Central memory CD8-positive, alpha-beta T cell (primary cell): ENCODE results near the gene LANCL3.
"Not testable (repeated sequence)": the region's sequence is repeated elsewhere in the genome, so short reads cannot be mapped to it uniquely, and the experiment has no call there.

ENCODE experiments used
- ATAC-seq: fragments of 150-1000 bp; cut with Tn5 transposase; replicated peaks from 2 replicates; pipeline ENCODE4 v1.10.0; 2022; ENCODE audit warnings: mild to moderate bottlenecking, moderate FRiP score, moderate number of reproducible peaks; ENCODE audit not compliant: poor library complexity, severe bottlenecking; ENCODE audit errors: extremely low read depth
- DNase-seq, 2 donors: peaks; one replicate each; pipeline ENCODE4 v3.0.0; 2021; ENCODE audit warnings: low spot score in 2 of 2
- H3K27ac Mint-ChIP-seq: one replicate; pipeline ENCODE4 v1.8.0; 2022; ENCODE audit warnings: low read depth, mild to moderate bottlenecking, moderate library complexity, mixed read lengths
- H3K27me3 Mint-ChIP-seq: one replicate; pipeline ENCODE4 v1.8.0; 2022; ENCODE audit warnings: mixed read lengths
- H3K36me3 Mint-ChIP-seq: one replicate; pipeline ENCODE4 v1.8.0; 2022; ENCODE audit warnings: mild to moderate bottlenecking, moderate library complexity, mixed read lengths; ENCODE audit not compliant: insufficient read depth
- H3K4me1 Mint-ChIP-seq: one replicate; pipeline ENCODE4 v1.8.0; 2022; ENCODE audit warnings: mixed read lengths
- H3K4me3 Mint-ChIP-seq: one replicate; pipeline ENCODE4 v1.8.0; 2022; ENCODE audit warnings: mild to moderate bottlenecking, moderate library complexity, mixed read lengths
- H3K9me3 Mint-ChIP-seq: one replicate; pipeline ENCODE4 v1.8.0; 2022; ENCODE audit warnings: mixed read lengths

Gene LANCL3

DNA sequence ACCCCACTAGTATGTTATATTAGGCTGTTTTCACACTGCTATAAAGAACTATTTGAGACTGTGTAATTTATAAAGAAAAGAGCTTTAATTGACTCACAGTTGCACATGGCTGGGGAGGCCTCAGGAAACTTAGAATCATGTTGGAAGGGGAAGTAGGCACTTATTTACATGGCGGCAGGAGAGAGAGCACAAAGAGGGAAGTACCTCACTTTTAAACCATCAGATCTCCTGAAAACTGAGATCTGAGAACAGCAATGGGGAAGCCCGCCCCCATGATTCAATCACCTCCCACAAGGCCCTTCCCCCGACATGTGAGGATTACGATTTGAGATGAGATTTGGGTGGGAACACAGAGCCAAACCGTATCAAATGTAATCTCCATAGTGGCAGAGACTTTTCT lies 68.7 kb downstream of the LANCL3 start:
- no peaks in the 10 kb centered on the region for H3K4me1 Mint-ChIP-seq
- H3K9me3 Mint-ChIP-seq: no peaks in the 10 kb centered on the region
- H3K27me3 Mint-ChIP-seq: no peaks in the 10 kb centered on the region
- H3K27ac Mint-ChIP-seq: no peak overlapping the region
- ATAC-seq (no peak), DNase-seq (no peak)
- H3K36me3 Mint-ChIP-seq: no peaks in the 10 kb centered on the region
- H3K4me3 Mint-ChIP-seq: no peak overlapping the region

- ATAC-seq: no peak
These were observed 70.4 kb downstream of the LANCL3 start for GRCh38 chrX:37641859-37642258.

DNA sequence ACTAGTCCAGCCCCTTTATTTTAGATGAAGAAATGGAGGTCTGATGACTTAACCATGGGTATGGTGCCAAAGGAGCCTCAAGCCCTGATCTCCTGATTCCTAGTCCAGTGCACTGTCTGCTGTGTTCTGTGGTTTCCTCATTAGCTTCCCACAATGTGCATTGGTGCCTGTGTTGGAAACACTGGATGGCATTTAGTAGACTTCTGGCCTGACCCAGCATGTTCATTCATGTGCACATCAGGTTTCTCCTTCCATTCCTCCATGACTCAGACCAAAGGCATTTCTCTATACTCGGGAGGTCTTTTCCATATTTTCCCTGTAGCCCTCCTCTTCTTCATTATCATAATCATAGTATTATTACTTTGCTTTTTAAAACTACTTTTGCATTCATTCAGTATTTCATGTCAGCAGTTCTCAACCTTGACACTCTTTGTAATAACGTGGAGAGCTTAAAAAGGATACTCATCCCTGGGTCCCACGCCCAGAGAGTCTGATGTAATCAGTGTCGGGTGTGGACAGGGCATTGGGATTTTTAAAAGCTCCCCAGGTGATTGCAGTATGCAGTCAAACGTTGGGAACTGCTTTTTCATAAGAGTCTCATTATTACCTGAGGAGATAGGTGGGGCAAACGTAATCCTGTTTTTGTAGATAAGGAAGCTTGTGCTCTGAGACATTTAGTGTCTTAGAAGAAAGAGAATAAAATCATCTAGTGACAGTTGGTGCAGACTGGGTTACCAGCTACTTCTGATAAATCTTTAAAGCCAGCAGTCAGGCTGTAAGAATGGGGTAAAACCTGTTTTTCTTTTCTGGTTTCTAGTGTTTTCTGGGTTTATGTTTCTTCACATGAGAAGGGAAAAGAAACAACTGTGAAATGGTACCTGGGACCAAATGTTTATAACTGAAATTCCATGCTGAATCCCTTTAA lies 73.2 kb downstream of the LANCL3 start:
- H3K36me3 Mint-ChIP-seq: no peaks in the 10 kb centered on the region
- no peaks in the 10 kb centered on the region for H3K9me3 Mint-ChIP-seq
- DNase-seq (no peak), ATAC-seq (no peak)
- no peaks in the 10 kb centered on the region for H3K4me1 Mint-ChIP-seq
- no peaks in the 10 kb centered on the region for H3K27me3 Mint-ChIP-seq
- H3K27ac Mint-ChIP-seq: no peak overlapping the region
- H3K4me3 Mint-ChIP-seq: no peak overlapping the region

More at GRCh38 chrX:37641859-37642258, 70.4 kb downstream of the LANCL3 start:
- DNase-seq: no peak
- no peak overlapping the region for H3K4me3 Mint-ChIP-seq
- no peaks in the 10 kb centered on the region for H3K9me3 Mint-ChIP-seq
- H3K4me1 Mint-ChIP-seq: no peaks in the 10 kb centered on the region
- H3K27me3 Mint-ChIP-seq: no peaks in the 10 kb centered on the region
- no peaks in the 10 kb centered on the region for H3K36me3 Mint-ChIP-seq
- no peak overlapping the region for H3K27ac Mint-ChIP-seq

- no peak for ATAC-seq
- no peak overlapping the region for H3K27ac Mint-ChIP-seq
These were observed 74.8 kb downstream of the LANCL3 start for GRCh38 chrX:37646254-37646653.

GRCh38 chrX:37650879-37651278 lies 79.4 kb downstream of the LANCL3 start:
- H3K4me3 Mint-ChIP-seq, H3K36me3 Mint-ChIP-seq, DNase-seq, H3K27ac Mint-ChIP-seq, H3K4me1 Mint-ChIP-seq, H3K9me3 Mint-ChIP-seq, H3K27me3 Mint-ChIP-seq, ATAC-seq: not testable (repeated sequence)

More at GRCh38 chrX:37646254-37646653, 74.8 kb downstream of the LANCL3 start:
- Mint-ChIP-seq H3K36me3 (no peaks in the 10 kb centered on the region), H3K27me3 (no peaks in the 10 kb centered on the region), H3K9me3 (no peaks in the 10 kb centered on the region), H3K4me3 (no peak overlapping the region), H3K4me1 (no peaks in the 10 kb centered on the region)
- DNase-seq: no peak

DNA sequence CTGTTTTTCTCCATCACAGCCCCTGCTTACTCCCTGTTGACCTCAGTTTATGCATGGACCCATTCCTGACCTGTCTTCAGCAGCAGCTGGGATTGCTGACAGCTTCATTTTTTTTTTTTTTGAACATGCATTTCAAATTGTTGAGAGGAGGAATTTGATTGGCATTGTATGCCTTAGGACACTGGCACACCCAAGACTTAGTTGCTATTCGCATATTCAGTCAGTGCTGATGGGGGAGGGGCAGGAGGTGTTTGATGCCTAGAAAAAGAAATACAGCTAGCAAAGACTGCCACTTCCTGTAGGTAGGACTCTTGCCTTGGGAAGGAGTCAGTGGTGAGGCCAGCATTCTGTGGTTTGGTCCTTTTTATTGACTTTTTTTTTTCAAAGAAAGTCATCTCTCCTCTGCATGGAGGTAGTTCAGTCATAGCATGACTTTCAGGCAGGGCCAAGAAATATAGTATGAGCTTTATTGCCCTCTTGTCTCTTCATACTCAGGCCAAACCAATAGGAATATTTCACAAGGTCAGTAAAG lies 80.5 kb downstream of the LANCL3 start:
- Mint-ChIP-seq H3K9me3 (no peaks in the 10 kb centered on the region), H3K36me3 (no peaks in the 10 kb centered on the region), H3K4me1 (no peaks in the 10 kb centered on the region), H3K27me3 (no peaks in the 10 kb centered on the region), H3K4me3 (no peak overlapping the region), H3K27ac (no peak overlapping the region)
- no peak for DNase-seq
- ATAC-seq: no peak

DNA sequence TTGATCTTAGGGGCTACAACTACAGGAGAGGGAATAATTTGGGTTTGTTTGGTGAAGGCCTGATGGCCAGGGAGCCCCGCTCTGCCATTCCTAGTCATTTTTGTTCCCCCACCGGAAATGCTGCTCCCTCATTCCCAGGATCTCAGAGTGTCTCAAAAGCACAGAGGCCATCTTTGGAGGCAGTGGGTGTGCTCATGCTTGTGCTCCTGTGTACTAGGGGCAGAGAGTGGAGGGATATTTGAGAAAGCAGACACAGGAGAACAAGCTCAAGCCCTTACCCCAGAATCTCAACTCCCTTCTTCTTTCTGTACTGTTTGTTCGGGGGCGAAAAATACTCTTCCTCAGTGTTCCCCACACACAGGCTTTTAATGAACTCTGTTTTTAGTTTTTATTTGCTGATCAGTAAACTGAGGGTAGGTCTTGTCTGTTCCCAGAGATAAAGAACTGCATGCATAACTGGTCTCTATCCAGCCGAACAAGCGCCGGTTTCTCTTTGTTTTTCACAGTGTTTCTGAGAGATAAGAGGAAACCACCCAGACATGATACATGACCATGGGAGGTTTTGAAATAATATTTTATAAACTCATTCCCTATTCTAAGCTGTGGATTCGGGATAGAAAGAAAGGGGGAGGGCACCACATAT lies 81.2 kb downstream of the LANCL3 start:
- no peaks in the 10 kb centered on the region for H3K36me3 Mint-ChIP-seq
- H3K27me3 Mint-ChIP-seq: no peaks in the 10 kb centered on the region
- no peak overlapping the region for H3K27ac Mint-ChIP-seq
- H3K4me1 Mint-ChIP-seq: no peaks in the 10 kb centered on the region
- DNase-seq (no peak), ATAC-seq (no peak)
- no peaks in the 10 kb centered on the region for H3K9me3 Mint-ChIP-seq
- H3K4me3 Mint-ChIP-seq: no peak overlapping the region

GRCh38 chrX:37653397-37654085 lies 82.1 kb downstream of the LANCL3 start:
- Mint-ChIP-seq H3K9me3 (no peaks in the 10 kb centered on the region), H3K27ac (no peak overlapping the region), H3K4me1 (no peaks in the 10 kb centered on the region), H3K36me3 (no peaks in the 10 kb centered on the region), H3K27me3 (no peaks in the 10 kb centered on the region), H3K4me3 (no peak overlapping the region)
- DNase-seq (no peak), ATAC-seq (no peak)

DNA sequence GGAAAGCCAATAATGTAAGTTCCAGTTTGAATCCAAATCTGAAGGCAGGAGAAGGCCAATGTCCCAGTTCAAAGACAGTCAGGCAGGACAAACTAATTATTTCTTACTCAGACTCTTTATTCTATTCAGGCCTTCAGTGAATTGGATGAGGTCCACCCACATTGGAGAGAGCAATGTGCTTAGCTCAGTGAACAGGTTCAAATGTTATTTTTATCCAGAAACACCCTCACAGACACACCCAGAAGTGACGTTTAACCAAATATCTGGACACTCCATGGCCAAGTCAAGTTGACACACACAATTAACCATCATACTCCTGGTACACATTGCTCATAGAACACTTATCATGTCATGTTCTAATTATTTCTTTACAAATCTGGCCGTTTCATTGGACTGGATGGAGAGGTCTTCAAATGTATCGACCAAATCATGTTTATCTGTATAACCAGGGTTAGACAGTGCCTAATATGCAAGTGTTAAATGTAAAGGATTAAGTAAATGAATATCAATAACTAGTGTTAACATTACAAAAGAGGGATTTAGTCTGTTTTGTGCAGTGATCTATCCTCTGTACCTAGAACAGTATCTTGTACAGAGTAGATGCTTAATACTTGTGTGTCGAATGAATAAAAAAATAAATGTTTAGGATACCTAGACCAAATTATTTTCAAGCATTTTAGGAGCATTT lies 87.0 kb downstream of the LANCL3 start:
- ATAC-seq (no peak), DNase-seq (no peak)
- no peak overlapping the region for H3K4me3 Mint-ChIP-seq
- H3K9me3 Mint-ChIP-seq: no peaks in the 10 kb centered on the region
- no peaks in the 10 kb centered on the region for H3K27me3 Mint-ChIP-seq
- no peak overlapping the region for H3K27ac Mint-ChIP-seq
- no peaks in the 10 kb centered on the region for H3K4me1 Mint-ChIP-seq
- no peaks in the 10 kb centered on the region for H3K36me3 Mint-ChIP-seq

DNA sequence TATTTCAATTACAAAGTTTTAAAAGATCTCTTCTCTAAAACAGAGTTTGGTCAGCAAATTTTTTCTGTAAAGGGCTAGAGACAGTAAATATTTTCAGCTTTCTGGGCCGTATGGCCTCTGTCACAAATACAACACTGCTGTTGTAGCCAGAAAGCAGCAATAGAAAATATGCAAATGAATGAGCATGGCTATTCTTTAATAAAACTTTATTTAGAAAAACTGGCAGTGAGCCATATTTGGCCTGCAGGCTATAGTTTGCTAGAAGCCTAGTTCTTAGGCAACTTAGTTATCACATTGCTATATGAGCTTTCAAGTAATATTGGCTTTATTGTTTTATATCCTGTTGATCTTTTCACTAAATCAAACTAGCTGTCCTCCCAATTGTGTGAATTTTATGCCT lies 87.6 kb downstream of the LANCL3 start:
- Mint-ChIP-seq H3K27ac (no peak overlapping the region), H3K9me3 (no peaks in the 10 kb centered on the region), H3K4me3 (no peak overlapping the region), H3K36me3 (no peaks in the 10 kb centered on the region), H3K4me1 (no peaks in the 10 kb centered on the region), H3K27me3 (no peaks in the 10 kb centered on the region)
- no peak for ATAC-seq
- no peak for DNase-seq

DNA sequence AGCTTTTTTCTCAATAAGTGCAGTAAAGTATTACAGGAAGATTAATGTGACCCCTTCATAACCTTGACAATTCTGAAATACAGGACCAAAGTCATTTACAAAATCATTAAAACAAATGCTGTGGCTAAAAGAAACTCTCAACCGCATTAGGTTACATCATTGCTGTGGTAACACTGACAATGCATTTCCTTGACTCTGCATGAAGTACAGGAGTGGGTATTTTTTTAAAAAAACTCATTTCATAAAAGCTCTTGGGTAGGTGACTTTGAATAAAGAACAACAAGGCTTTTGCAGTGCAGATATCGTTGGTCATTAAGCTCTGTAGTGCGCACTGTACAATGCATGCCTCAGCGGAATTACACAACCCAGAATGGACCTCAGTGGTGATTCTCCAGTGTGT lies 90.7 kb downstream of the LANCL3 start:
- Mint-ChIP-seq H3K27ac (no peak overlapping the region), H3K9me3 (no peaks in the 10 kb centered on the region), H3K27me3 (no peaks in the 10 kb centered on the region), H3K36me3 (peaks cover 3% of the 10 kb centered on the region), H3K4me1 (no peaks in the 10 kb centered on the region), H3K4me3 (no peak overlapping the region)
- ATAC-seq (no peak), DNase-seq (no peak)

- no peaks in the 10 kb centered on the region for H3K9me3 Mint-ChIP-seq
- H3K4me1 Mint-ChIP-seq: no peaks in the 10 kb centered on the region
- H3K36me3 Mint-ChIP-seq: peaks cover 3% of the 10 kb centered on the region
- no peak overlapping the region for H3K27ac Mint-ChIP-seq
- H3K4me3 Mint-ChIP-seq: no peak overlapping the region
- no peaks in the 10 kb centered on the region for H3K27me3 Mint-ChIP-seq
- ATAC-seq (no peak), DNase-seq (no peak)
These were observed 95.1 kb downstream of the LANCL3 start for GRCh38 chrX:37666516-37666915.
